Suprapubic skin (tissue), 4 donors: ENCODE results near the gene TECPR1.

ENCODE experiments used
- CTCF ChIP-seq, 2 donors: fragments of 200-600 bp in 1 of 2; fragments of 450-650 bp in 1 of 2; sonication (generic) in 1 of 2; IDR thresholded peaks; one replicate each; pipeline ENCODE4 v1.5.1; 2016 to 2019; ENCODE audit warnings: antibody characterized with exemption in 2 of 2, mild to moderate bottlenecking in 1 of 2, moderate library complexity in 1 of 2
- EP300 ChIP-seq: sonication (generic); formaldehyde crosslinking; IDR thresholded peaks from one replicate; pipeline ENCODE4 v1.6.1; 2017; ENCODE audit warnings: antibody characterized with exemption
- POLR2A ChIP-seq, 2 donors: fragments of 450-650 bp; IDR thresholded peaks; one replicate each; pipeline ENCODE4 v1.6.1; 2017; ENCODE audit warnings: antibody characterized with exemption in 2 of 2, mild to moderate bottlenecking in 2 of 2, moderate library complexity in 2 of 2
- POLR2AphosphoS5 ChIP-seq, 3 donors: sonication (generic); formaldehyde crosslinking; IDR thresholded peaks; one replicate each; pipeline ENCODE4 v1.6.1; 2017; ENCODE audit warnings: antibody characterized with exemption in 3 of 3

DNA sequence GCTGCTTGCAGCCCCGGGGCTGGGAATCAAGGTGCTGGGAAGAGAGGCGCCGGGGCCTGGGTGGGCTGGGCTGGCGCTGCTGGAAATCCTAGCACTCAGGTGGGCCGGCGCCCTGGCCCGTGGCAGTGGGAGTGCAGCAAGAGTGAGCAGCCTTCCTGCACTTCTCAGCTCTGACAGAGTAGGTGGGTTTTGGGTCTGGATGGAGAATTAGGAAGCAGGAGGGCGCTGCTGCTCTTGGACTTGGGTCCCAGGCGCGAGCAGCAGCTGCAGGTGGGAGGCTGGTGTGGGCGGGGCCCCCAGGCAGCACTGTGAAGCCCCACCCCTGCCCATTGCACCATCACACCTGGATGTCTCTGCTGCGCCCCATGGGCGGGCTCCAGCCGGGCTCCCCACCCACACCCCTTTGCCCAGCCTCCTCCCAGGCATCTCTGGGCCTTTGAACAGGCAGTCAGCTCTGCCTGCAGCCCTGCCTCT, 35.5 kb upstream of the TECPR1 start:
- TF ChIP-seq EP300 (no peak), CTCF (IDR thresholded peaks at IDR 0.05) (no peak), POLR2A (IDR thresholded peaks at IDR 0.05) (no peak), POLR2AphosphoS5 (IDR thresholded peaks at IDR 0.05) (no peak)
